ENCODE data around the gene ACTR2. TPM values are rescaled to one million over a fixed set of nuclear protein-coding genes. Genes with fewer than 3 reads are reported as not detected.

The ACTR2 gene
- total RNA-seq, 2 donors from 2014 or later, result 227 to 491 TPM

GRCh38 chr2:65297544-65297943 lies 69.9 kb downstream of the ACTR2 start:
- Mint-ChIP-seq H3K4me3 (no peak overlapping the region), H3K27me3 (peaks cover 21 to 31% of the 10 kb centered on the region in 2 donors), H3K4me1 (ENCODE audit: low read depth in 2 of 2) (peaks cover 43 to 47% of the 10 kb centered on the region in 2 donors), H3K9me3 (no peaks in the 10 kb centered on the region), H3K27ac (no peak overlapping the region), H3K36me3 (no peaks in the 10 kb centered on the region)
- ATAC-seq, result no peak
- no peak for DNase-seq (ENCODE audit: low spot score)

- Mint-ChIP-seq H3K4me3 (peak overlapping the region; percentile 27), H3K4me1 (ENCODE audit: low read depth in 2 of 2) (peaks cover 48 to 53% of the 10 kb centered on the region in 2 donors), H3K27me3 (peaks cover 25 to 37% of the 10 kb centered on the region in 2 donors), H3K9me3 (no peaks in the 10 kb centered on the region), H3K36me3 (no peaks in the 10 kb centered on the region), H3K27ac (peak overlapping the region in 1 of 2 donors; percentile 80)
- no peak for DNase-seq (ENCODE audit: low spot score)
- no peak for ATAC-seq
Measured at GRCh38 chr2:65298089-65298488, 70.5 kb downstream of the ACTR2 start.

DNA sequence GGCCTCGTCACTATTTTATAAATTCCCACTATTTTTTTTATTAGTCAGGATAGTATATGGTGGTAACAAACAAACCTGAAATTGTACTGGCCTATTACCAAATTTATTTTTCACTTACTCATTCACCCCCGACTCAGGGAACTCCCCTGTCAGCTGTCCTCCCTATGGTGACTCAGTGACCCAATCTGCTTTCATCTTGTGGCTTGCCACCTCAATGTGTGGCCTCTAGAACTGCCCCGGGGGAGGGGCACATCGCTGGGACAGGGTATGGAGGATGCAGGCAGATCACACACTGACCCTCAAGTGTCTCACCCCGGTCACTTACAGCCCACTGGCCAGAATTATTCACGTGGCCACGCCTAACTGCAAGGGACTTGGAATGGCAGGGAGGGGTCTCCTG lies 71.6 kb downstream of the ACTR2 start:
- Mint-ChIP-seq H3K27me3 (peaks cover 27 to 39% of the 10 kb centered on the region in 2 donors), H3K27ac (peak overlapping the region; percentile 78 to 80), H3K36me3 (no peaks in the 10 kb centered on the region), H3K4me1 (ENCODE audit: low read depth in 2 of 2) (peaks cover 50 to 56% of the 10 kb centered on the region in 2 donors), H3K4me3 (peak overlapping the region; percentile 81), H3K9me3 (no peaks in the 10 kb centered on the region)
- peak; percentile 90 for DNase-seq (ENCODE audit: low spot score)
- ATAC-seq, result peak; percentile 88 to 92

- DNase-seq (ENCODE audit: low spot score) (no peak), ATAC-seq (no peak)
- peak overlapping the region; percentile 76 to 91 for H3K27ac Mint-ChIP-seq
- H3K36me3 Mint-ChIP-seq, result no peaks in the 10 kb centered on the region
- no peaks in the 10 kb centered on the region for H3K9me3 Mint-ChIP-seq
- H3K4me1 Mint-ChIP-seq (ENCODE audit: low read depth in 2 of 2), result peaks cover 50 to 56% of the 10 kb centered on the region in 2 donors
- H3K4me3 Mint-ChIP-seq, result peak overlapping the region; percentile 84
- H3K27me3 Mint-ChIP-seq, result peaks cover 20 to 30% of the 10 kb centered on the region in 2 donors
Measured at GRCh38 chr2:65300134-65300760, 72.6 kb downstream of the ACTR2 start.

- Mint-ChIP-seq H3K9me3 (no peaks in the 10 kb centered on the region), H3K36me3 (no peaks in the 10 kb centered on the region), H3K4me3 (peak overlapping the region; percentile 84), H3K27me3 (peaks cover 18 to 30% of the 10 kb centered on the region in 2 donors), H3K27ac (peak overlapping the region; percentile 76 to 91), H3K4me1 (ENCODE audit: low read depth in 2 of 2) (peaks cover 50 to 56% of the 10 kb centered on the region in 2 donors)
- ATAC-seq (peak; percentile 87 to 89), DNase-seq (ENCODE audit: low spot score) (peak; percentile 85)
Measured at GRCh38 chr2:65300761-65301711, 73.4 kb downstream of the ACTR2 start.

DNA sequence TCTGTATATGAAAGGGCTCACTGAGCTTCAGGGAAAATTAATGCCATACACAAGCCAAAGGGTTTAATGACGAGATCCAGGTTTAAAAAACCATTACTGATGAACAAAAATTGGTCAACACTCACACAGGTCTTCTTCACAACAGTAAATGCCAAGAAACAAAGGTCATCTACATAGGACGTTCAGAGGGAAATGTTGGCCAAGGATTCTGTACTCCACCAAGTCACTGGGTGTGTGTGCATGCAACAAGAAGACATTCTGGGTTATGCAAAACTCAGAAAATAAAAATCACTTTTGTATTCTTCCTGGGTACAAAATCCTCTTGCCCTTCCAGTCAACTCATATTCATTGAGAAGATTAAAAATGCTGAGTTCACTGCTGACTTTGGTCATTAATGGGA lies 78.3 kb downstream of the ACTR2 start:
- Mint-ChIP-seq H3K4me3 (no peak overlapping the region), H3K9me3 (no peaks in the 10 kb centered on the region), H3K27ac (no peak overlapping the region), H3K36me3 (no peaks in the 10 kb centered on the region), H3K4me1 (ENCODE audit: low read depth in 2 of 2) (peaks cover 23 to 25% of the 10 kb centered on the region in 2 donors), H3K27me3 (peaks cover 16 to 21% of the 10 kb centered on the region in 2 donors)
- ATAC-seq (no peak), DNase-seq (ENCODE audit: low spot score) (no peak)

DNA sequence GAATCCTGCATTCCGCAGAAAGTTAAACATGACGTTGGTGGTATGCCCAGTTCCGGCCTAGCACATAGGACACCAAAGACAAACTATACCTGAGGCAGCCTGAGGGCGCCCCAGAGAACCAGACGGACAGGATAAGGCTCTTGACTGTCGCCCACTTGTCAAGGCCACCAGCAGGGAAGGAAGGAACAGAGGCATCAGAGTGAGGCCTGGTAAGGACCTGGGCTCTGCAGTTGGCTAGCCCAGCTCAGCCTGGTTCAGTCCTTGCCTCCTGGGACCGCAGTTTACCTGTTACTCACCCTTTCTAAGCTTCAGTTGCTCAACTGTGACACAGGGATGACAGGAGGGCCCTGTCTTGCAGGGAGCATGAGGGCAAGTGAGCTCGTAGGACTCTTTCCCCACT lies 82.1 kb downstream of the ACTR2 start:
- no peaks in the 10 kb centered on the region for H3K9me3 Mint-ChIP-seq
- no peaks in the 10 kb centered on the region for H3K36me3 Mint-ChIP-seq
- peak in 1 of 2 donors; percentile 36 for ATAC-seq
- no peak for DNase-seq (ENCODE audit: low spot score)
- H3K4me3 Mint-ChIP-seq, result no peak overlapping the region
- H3K27me3 Mint-ChIP-seq, result no peaks in the 10 kb centered on the region
- no peak overlapping the region for H3K27ac Mint-ChIP-seq
- peaks cover 0 to 2% of the 10 kb centered on the region in 2 donors for H3K4me1 Mint-ChIP-seq (ENCODE audit: low read depth in 2 of 2)

DNA sequence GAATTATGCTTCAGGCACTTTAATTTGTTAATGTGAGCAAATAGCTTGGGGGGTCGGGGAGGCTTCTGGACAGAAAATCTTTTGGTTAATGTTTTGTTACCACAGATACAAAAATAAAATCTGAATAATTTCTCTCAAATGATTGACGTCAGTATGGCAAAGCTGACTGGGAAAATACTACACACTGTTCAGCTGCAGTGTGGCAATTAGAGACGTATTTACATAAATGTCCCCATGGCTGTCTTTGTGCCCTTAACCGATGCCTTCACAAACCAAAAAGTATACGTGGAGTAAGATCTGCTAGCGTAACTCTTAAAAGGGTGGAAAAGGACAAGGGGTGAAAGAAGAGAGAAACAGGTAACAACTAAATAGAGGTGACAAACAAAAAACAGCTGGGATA lies 83.4 kb downstream of the ACTR2 start:
- ATAC-seq (no peak), DNase-seq (ENCODE audit: low spot score) (no peak)
- Mint-ChIP-seq H3K4me3 (no peak overlapping the region), H3K27me3 (no peaks in the 10 kb centered on the region), H3K9me3 (no peaks in the 10 kb centered on the region), H3K4me1 (ENCODE audit: low read depth in 2 of 2) (peaks cover 0 to 2% of the 10 kb centered on the region in 2 donors), H3K27ac (no peak overlapping the region), H3K36me3 (no peaks in the 10 kb centered on the region)

DNA sequence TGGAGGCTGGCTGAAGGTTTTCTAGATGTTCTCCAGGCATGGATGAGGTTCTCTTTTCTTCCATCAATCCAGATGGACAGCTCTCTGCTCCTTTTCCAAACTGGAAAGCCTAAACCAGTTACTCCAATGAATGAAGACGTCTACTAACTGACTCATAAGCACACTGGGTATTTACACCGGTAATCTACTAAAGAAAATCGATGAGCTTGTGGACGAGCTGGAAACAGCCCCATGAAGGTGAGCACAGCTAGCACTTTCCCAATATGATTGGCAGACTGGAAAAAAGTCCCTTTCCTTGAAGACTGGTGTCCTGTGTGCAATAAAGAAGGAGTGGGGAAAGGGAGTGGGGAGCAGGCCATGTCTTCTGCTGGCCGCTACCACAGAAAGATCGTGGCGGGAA lies 84.0 kb downstream of the ACTR2 start:
- no peak overlapping the region for H3K4me3 Mint-ChIP-seq
- peaks cover 0 to 2% of the 10 kb centered on the region in 2 donors for H3K4me1 Mint-ChIP-seq (ENCODE audit: low read depth in 2 of 2)
- no peak for ATAC-seq
- H3K27ac Mint-ChIP-seq, result no peak overlapping the region
- H3K36me3 Mint-ChIP-seq, result no peaks in the 10 kb centered on the region
- H3K27me3 Mint-ChIP-seq, result no peaks in the 10 kb centered on the region
- DNase-seq (ENCODE audit: low spot score), result no peak
- H3K9me3 Mint-ChIP-seq, result no peaks in the 10 kb centered on the region

- ATAC-seq (no peak), DNase-seq (ENCODE audit: low spot score) (no peak)
- no peak overlapping the region for H3K27ac Mint-ChIP-seq
- no peaks in the 10 kb centered on the region for H3K9me3 Mint-ChIP-seq
- H3K36me3 Mint-ChIP-seq, result no peaks in the 10 kb centered on the region
- no peak overlapping the region for H3K4me3 Mint-ChIP-seq
- peaks cover 0 to 4% of the 10 kb centered on the region in 2 donors for H3K4me1 Mint-ChIP-seq (ENCODE audit: low read depth in 2 of 2)
- H3K27me3 Mint-ChIP-seq, result no peaks in the 10 kb centered on the region
Measured at GRCh38 chr2:65313126-65313953, 85.7 kb downstream of the ACTR2 start.

DNA sequence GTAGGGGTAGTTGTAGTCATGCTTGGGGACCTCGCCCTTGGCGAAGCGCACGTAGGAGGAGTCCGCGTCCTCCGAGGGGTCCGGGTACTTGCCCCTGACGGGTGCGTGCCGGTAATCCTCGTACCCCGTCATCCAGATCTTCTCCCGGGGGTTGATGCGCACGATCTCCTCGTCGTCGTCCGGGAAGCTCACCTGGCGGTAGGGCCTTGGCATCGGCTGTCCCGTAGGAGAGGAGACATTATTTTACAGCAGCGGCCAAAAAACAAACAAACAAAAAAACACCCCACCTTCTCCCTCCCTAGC lies 86.3 kb downstream of the ACTR2 start:
- DNase-seq (ENCODE audit: low spot score) (no peak), ATAC-seq (no peak)
- no peaks in the 10 kb centered on the region for H3K36me3 Mint-ChIP-seq
- H3K27me3 Mint-ChIP-seq, result no peaks in the 10 kb centered on the region
- no peaks in the 10 kb centered on the region for H3K9me3 Mint-ChIP-seq
- H3K27ac Mint-ChIP-seq, result no peak overlapping the region
- peaks cover 2 to 5% of the 10 kb centered on the region in 2 donors for H3K4me1 Mint-ChIP-seq (ENCODE audit: low read depth in 2 of 2)
- H3K4me3 Mint-ChIP-seq, result no peak overlapping the region

DNA sequence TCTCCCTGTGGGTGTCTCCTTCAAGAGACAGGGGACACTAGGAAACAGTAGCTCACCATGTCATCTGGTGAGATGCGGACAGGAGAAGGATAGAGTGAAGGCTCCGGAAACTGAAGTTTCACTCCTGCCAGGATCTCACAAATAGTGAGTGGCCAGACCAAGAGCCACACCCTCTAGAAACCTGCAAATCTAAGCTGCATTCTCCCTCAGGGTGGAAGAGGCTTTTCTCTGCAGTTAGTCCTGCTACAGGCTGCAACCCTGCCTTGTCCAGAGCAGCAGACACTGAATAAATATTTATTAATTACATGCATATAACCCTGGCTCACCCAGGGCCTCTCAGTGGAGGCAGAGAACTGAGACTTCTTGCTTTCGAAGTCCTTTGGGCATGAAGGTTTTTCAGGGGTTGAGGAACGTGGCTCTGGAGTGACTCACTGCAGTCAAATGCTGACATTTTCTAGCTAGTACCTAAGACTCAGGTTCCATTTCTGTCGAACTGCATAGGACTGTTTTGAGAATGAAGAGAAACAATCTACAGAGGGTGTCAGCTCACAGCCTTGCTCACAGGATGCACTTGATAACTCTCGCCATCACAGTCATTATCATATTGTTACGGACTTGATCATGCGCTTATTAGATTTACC lies 87.3 kb downstream of the ACTR2 start:
- no peaks in the 10 kb centered on the region for H3K36me3 Mint-ChIP-seq
- H3K4me3 Mint-ChIP-seq, result no peak overlapping the region
- no peaks in the 10 kb centered on the region for H3K9me3 Mint-ChIP-seq
- peaks cover 11 to 12% of the 10 kb centered on the region in 2 donors for H3K4me1 Mint-ChIP-seq (ENCODE audit: low read depth in 2 of 2)
- ATAC-seq (no peak), DNase-seq (ENCODE audit: low spot score) (no peak)
- no peak overlapping the region for H3K27ac Mint-ChIP-seq
- H3K27me3 Mint-ChIP-seq, result no peaks in the 10 kb centered on the region

GRCh38 chr2:65316072-65316471 lies 88.4 kb downstream of the ACTR2 start:
- Mint-ChIP-seq H3K27ac (no peak overlapping the region), H3K4me3 (no peak overlapping the region), H3K27me3 (no peaks in the 10 kb centered on the region), H3K4me1 (ENCODE audit: low read depth in 2 of 2) (peaks cover 21 to 24% of the 10 kb centered on the region in 2 donors), H3K36me3 (no peaks in the 10 kb centered on the region), H3K9me3 (no peaks in the 10 kb centered on the region)
- no peak for DNase-seq (ENCODE audit: low spot score)
- no peak for ATAC-seq

Measured in natural killer cell treated with Interleukin-12 subunit alpha and Interleukin-12 subunit beta and Interleukin-15 and Interleukin-18, amount 100 ng/mL, for 72 hours (primary cell).